Activated CD4-positive, alpha-beta memory T cell treated with anti-CD3 and anti-CD28 coated beads, Interleukin-2, amount 10 ng/mL, durations not matched to agents 7 days and 5 days (primary cell): ENCODE results near the gene S100A16. TPM values are rescaled to one million over a fixed set of nuclear protein-coding genes. Genes with fewer than 3 reads are reported as not detected.
"Not testable (repeated sequence)": the region's sequence is repeated elsewhere in the genome, so short reads cannot be mapped to it uniquely, and the experiment has no call there.

Source experiments
- CTCF ChIA-PET: fragments of 350-600 bp; sonication (Branson Sonifier 250); formaldehyde crosslinking; loops from one replicate; lab custom pipeline; 2021; ENCODE audit warnings: antibody characterized with exemption, inconsistent platforms; lab: Charles Lee
- POLR2A ChIA-PET: fragments of 350-600 bp; sonication (Branson Sonifier 250); formaldehyde crosslinking; loops from one replicate; lab custom pipeline; 2021; ENCODE audit warnings: antibody characterized with exemption; lab: Charles Lee
- DNase-seq: peaks from one replicate; pipeline ENCODE4 v3.0.0-alpha.2; 2020
- H3K27ac Mint-ChIP-seq: one replicate; pipeline ENCODE4 v1.8.0; 2021; ENCODE audit warnings: mild to moderate bottlenecking, mixed read lengths
- H3K27me3 Mint-ChIP-seq: one replicate; pipeline ENCODE4 v1.8.0; 2021; ENCODE audit warnings: mixed read lengths
- H3K36me3 Mint-ChIP-seq: one replicate; pipeline ENCODE4 v1.8.0; 2021; ENCODE audit warnings: low read depth, mixed read lengths
- H3K4me1 Mint-ChIP-seq: one replicate; pipeline ENCODE4 v1.8.0; 2021; ENCODE audit warnings: mixed read lengths
- H3K4me3 Mint-ChIP-seq: one replicate; pipeline ENCODE4 v1.8.0; 2021; ENCODE audit warnings: mild to moderate bottlenecking, mixed read lengths
- H3K9me3 Mint-ChIP-seq: one replicate; pipeline ENCODE4 v1.8.0; 2021; ENCODE audit warnings: mixed read lengths
- total RNA-seq, 2 experiments: library from RNA; stranded (reverse); gene quantifications; one replicate each; pipeline ENCODE4 v1.2.3, GENCODE V29; 2021

S100A16 gene
- total RNA-seq, 2 experiments from 2014 or later, result not detected

DNA sequence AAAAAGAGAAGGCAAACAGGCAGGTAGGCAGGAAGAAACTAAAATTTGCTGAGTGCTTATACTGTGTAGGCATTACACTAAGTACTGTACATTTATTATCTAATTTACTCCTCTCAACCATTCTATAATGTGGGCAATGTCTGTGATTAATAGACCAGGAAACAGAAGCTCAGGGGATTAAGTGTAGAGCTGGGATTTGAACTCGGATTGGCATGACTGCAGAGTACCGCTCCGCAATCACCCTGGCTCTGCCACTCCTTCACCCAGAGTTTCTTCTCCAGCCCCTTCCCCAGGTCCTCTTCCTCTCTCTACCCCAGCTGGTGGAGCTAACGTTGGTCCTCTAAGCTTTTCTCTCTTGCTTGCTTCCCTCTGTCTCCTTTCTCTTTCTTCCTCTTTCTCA, 35.8 kb downstream of the S100A16 start:
- H3K36me3 Mint-ChIP-seq, result no peaks in the 10 kb centered on the region
- H3K9me3 Mint-ChIP-seq, result no peaks in the 10 kb centered on the region
- peaks cover 28% of the 10 kb centered on the region for H3K27me3 Mint-ChIP-seq
- peaks cover 22% of the 10 kb centered on the region for H3K4me1 Mint-ChIP-seq
- no peak overlapping the region for H3K27ac Mint-ChIP-seq
- no peak overlapping the region for H3K4me3 Mint-ChIP-seq
- DNase-seq, result no peak
- CTCF ChIA-PET, result interaction anchor here (0.8 to 1.1 kb wide), 3 partner anchors 45 to 67 kb away, joined by 3 to 4 read pairs (median 4); partner anchors contain the start of gene S100A13
- POLR2A ChIA-PET, result interaction anchor here (1.1 to 2.0 kb wide), 2 partner anchors 26 to 57 kb away, joined by 3 to 8 read pairs; partner anchors contain the start of gene CHTOP

DNA sequence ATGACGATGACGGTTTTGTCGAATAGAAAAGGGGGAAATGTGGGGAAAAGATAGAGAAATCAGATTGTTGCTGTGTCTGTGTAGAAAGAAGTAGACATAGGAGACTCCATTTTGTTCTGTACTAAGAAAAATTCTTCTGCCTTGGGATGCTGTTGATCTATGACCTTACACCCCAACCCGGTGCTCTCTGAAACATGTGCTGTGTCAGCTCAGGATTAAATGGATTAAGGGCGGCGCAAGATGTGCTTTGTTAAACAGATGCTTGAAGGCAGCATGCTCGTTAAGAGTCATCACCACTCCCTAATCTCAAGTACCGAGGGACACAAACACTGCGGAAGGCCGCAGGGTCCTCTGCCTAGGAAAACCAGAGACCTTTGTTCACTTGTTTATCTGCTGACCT, 37.4 kb downstream of the S100A16 start:
- Mint-ChIP-seq H3K4me1 (peaks cover 30% of the 10 kb centered on the region), H3K27me3 (peaks cover 28% of the 10 kb centered on the region)
- DNase-seq, POLR2A ChIA-PET, H3K9me3 Mint-ChIP-seq, H3K4me3 Mint-ChIP-seq, H3K27ac Mint-ChIP-seq, H3K36me3 Mint-ChIP-seq: not testable (repeated sequence)
- CTCF ChIA-PET, result interaction anchor here (1.2 kb wide), 2 partner anchors 40 to 65 kb away, joined by 4 to 5 read pairs; partner anchors contain the start of gene S100A14

DNA sequence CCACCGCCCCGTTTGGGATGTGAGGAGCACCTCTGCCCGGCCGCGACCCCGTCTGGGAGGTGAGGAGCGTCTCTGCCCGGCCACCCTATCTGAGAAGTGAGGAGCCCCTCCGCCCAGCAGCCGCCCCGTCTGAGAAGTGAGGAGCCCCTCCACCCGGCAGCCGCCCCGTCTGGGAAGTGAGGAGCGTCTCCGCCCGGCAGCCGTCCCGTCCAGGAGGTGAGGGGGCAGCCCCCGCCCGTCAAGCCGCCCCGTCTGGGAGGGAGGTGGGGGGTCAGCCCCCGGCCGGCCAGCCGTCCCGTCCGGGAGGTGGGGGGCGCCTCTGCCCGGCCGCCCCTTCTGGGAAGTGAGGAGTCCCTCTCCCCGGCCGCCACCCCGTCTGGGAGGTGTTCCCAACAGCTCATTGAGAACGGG, 37.9 kb downstream of the S100A16 start:
- CTCF ChIA-PET, H3K27ac Mint-ChIP-seq, H3K36me3 Mint-ChIP-seq, POLR2A ChIA-PET, H3K9me3 Mint-ChIP-seq, DNase-seq, H3K4me3 Mint-ChIP-seq: not testable (repeated sequence)
- H3K4me1 Mint-ChIP-seq, result peaks cover 30% of the 10 kb centered on the region
- peaks cover 28% of the 10 kb centered on the region for H3K27me3 Mint-ChIP-seq

DNA sequence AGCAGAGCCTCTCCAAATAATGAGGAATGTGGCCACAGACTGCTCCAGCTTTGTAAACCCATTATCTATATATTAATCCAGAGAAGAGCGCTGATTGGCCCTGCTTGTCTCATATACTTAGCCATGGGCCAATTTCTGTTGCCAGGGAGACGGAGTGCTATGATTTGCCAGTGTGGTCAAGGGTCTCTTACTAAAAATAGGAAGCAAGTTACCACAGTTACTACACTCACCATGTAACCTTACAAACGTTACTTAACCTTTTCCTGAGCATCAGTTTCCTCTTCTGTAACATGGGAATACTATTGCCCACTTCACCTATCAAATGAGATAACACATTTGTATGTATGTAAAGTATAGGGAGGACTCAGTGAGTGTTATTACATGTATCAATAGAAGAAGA, 39.6 kb downstream of the S100A16 start:
- Mint-ChIP-seq H3K36me3 (no peaks in the 10 kb centered on the region), H3K27me3 (peaks cover 17% of the 10 kb centered on the region), H3K4me3 (no peak overlapping the region), H3K27ac (peak overlapping the region; percentile 54), H3K9me3 (no peaks in the 10 kb centered on the region), H3K4me1 (peaks cover 43% of the 10 kb centered on the region)
- CTCF ChIA-PET, result interaction anchor here (0.8 to 7.4 kb wide), 13 partner anchors 10 to 64 kb away, joined by 3 to 202 read pairs (median 7); partner anchors contain the start of genes CHTOP, S100A14, S100A4 and S100A5
- POLR2A ChIA-PET, result interaction anchor here (0.9 to 6.3 kb wide), 6 partner anchors 12 to 417 kb away, joined by 3 to 138 read pairs (median 3); partner anchors contain the start of genes RPS27, S100A4 and S100A6
- no peak for DNase-seq

DNA sequence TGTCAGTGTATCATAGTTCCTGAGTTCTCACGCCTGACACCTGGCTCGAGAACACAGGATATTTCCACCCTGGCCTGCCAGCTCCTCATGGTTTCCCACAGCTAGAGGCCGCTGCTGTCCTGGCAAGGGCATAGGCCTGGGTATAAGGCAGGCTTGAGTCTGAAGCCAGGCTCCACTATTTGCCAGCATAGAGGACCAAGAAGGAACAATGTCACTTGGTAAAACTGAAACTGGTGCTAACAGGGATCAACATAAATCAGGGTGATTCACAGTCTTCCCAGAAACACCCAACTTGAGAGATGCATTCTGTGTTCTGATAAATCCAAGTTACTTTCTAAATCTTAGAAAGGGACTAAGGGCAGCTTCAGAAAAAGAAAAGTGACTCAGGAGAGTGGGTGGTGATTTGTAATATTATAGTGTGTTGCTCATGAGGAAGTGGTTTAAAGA, 40.3 kb downstream of the S100A16 start:
- DNase-seq, result peak; percentile 69
- Mint-ChIP-seq H3K4me1 (peaks cover 49% of the 10 kb centered on the region), H3K4me3 (no peak overlapping the region), H3K36me3 (no peaks in the 10 kb centered on the region), H3K27me3 (peaks cover 9% of the 10 kb centered on the region), H3K9me3 (no peaks in the 10 kb centered on the region), H3K27ac (peak overlapping the region; percentile 54)
- ChIA-PET POLR2A (interaction anchor here (0.7 to 6.3 kb wide), 10 partner anchors 13 to 418 kb away, joined by 3 to 138 read pairs (median 3); partner anchors contain the start of genes CHTOP, INTS3, RPS27 and S100A4), CTCF (interaction anchor here (0.6 to 7.4 kb wide), 26 partner anchors 11 to 100 kb away, joined by 3 to 202 read pairs (median 4); partner anchors contain the start of genes CHTOP, S100A14, S100A4 and S100A5)

DNA sequence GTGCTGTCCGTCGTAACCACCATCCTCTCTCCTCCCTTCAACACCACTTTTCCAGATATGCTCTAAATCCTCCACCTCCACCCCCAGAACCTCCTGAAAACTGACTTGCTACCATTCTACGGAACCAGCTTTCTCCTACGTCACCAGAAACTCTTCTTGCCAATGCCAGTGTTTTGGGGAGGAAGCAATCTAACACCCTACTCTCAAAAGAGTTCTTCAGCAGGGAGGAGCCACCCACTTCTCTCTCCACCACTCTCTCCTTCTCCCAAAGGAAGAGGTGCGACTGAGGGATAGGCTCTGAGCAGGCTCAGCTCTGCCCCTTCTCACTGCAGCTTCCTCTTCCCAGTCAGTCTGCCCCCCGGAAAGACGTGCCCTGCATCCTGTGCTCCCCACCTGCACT, 41.2 kb downstream of the S100A16 start:
- H3K4me1 Mint-ChIP-seq, result peaks cover 50% of the 10 kb centered on the region
- H3K4me3 Mint-ChIP-seq, result no peak overlapping the region
- H3K27ac Mint-ChIP-seq, result no peak overlapping the region

DNA sequence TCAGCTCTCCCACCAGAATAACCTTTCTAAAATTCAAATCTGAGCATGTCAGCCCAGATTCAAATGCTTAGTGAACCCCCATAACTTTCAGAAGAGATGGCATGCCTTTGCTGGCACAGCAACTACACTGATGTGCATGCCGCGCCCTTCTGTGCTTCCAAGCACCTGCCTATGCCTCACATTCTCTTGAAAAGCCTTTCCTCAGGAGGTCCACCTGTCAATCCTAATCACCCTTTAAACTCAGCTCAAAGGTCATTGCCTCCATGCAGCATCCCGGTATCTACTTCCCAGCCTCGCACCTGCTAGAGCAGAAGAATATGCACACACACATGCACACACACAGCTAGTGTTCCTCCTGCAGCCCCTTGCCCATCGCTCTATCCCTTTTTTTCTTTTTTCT, 42.1 kb downstream of the S100A16 start:
- H3K27me3 Mint-ChIP-seq, result no peaks in the 10 kb centered on the region
- no peaks in the 10 kb centered on the region for H3K9me3 Mint-ChIP-seq
- no peak for DNase-seq
- CTCF ChIA-PET, result interaction anchor here (1.1 to 7.4 kb wide), 8 partner anchors 9 to 61 kb away, joined by 3 to 202 read pairs (median 16); partner anchors contain the start of gene S100A6
- H3K4me1 Mint-ChIP-seq, result peaks cover 57% of the 10 kb centered on the region
- H3K4me3 Mint-ChIP-seq, result no peak overlapping the region
- POLR2A ChIA-PET, result interaction anchor here (1.4 to 6.3 kb wide), 3 partner anchors 37 to 63 kb away, joined by 4 to 138 read pairs (median 20); partner anchors contain the start of genes CHTOP and S100A6
- H3K27ac Mint-ChIP-seq, result no peak overlapping the region
- H3K36me3 Mint-ChIP-seq, result no peaks in the 10 kb centered on the region

More for the DNA sequence above, 41.2 kb downstream of the S100A16 start:
- DNase-seq, result no peak
- POLR2A ChIA-PET, result interaction anchor here (1.2 to 6.3 kb wide), 6 partner anchors 26 to 419 kb away, joined by 3 to 138 read pairs (median 8); partner anchors contain the start of genes RPS27, S100A4 and S100A6
- CTCF ChIA-PET, result interaction anchor here (0.6 to 7.4 kb wide), 17 partner anchors 17 to 100 kb away, joined by 3 to 202 read pairs (median 6); partner anchors contain the start of genes CHTOP, S100A4, S100A5 and S100A6
- H3K27me3 Mint-ChIP-seq, result peaks cover under 1% of the 10 kb centered on the region
- H3K9me3 Mint-ChIP-seq, result no peaks in the 10 kb centered on the region
- H3K36me3 Mint-ChIP-seq, result no peaks in the 10 kb centered on the region

DNA sequence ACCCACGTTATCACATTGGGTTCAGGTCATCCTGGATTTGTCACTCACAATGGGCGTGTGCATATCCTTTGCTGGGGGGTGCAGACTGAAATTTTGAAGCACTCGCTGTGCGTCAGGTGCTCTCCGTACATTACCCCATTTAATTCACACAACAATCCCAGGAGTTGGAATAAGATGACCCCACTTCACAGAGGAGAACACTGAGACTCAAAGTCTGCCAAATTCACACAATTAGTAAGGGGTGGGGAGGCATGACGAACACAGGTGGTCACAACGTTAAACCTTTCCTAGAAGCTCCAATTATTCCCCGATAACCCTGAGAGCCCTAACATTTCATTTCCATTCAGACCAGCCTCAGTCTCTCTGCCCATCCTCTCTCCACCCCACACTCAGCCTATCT, 43.5 kb downstream of the S100A16 start:
- Mint-ChIP-seq H3K27ac (no peak overlapping the region), H3K4me1 (peaks cover 65% of the 10 kb centered on the region), H3K4me3 (no peak overlapping the region)

DNA sequence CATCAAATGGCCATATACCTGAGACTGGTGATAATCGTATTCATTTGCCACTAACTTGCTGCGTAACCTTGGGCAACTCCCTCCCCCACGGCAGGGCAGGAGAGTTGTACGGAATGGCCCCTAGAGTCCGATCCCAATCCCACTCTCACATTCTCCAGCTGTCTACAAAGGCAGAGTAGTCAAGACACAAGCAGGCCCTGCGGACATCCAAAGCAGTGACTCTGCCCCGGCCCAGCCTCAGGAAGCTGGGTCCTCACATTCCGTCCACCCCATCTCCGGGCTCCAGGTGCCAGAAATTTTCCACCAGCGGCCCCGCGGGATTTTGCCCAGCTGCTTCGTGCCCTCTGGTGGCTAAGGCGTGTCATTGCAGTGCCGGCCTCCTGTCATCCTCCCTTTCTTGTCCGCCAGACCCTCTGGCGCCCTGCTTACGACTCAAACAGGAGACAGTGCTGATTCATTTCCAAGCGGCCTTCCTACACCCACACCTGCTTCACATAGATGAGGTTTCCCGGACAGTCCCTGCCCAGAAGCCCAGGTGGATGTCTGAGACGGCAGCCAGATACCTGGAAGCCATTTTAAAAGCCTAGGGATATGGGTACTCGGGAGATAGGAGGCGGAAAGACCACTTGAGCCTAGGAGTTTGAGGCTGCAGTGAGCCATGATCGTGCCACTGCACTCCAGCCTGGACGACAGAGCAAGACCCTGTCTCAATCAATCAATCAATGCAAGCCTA, 44.4 kb downstream of the S100A16 start:
- H3K9me3 Mint-ChIP-seq, result no peaks in the 10 kb centered on the region
- H3K27me3 Mint-ChIP-seq, result no peaks in the 10 kb centered on the region
- DNase-seq, result peak; percentile 86
- no peaks in the 10 kb centered on the region for H3K36me3 Mint-ChIP-seq
- peaks cover 63% of the 10 kb centered on the region for H3K4me1 Mint-ChIP-seq
- peak overlapping the region; percentile 50 for H3K27ac Mint-ChIP-seq
- ChIA-PET POLR2A (interaction anchor here (0.6 to 6.3 kb wide), 10 partner anchors 16 to 65 kb away, joined by 3 to 138 read pairs (median 5); partner anchors contain the start of genes CHTOP, S100A4, S100A5 and S100A6), CTCF (interaction anchor here (0.6 to 7.4 kb wide), 14 partner anchors 9 to 73 kb away, joined by 3 to 202 read pairs (median 8); partner anchors contain the start of genes CHTOP, S100A4, S100A5 and S100A6)
- peak overlapping the region; percentile 60 for H3K4me3 Mint-ChIP-seq

More for the DNA sequence above, 43.5 kb downstream of the S100A16 start:
- no peaks in the 10 kb centered on the region for H3K9me3 Mint-ChIP-seq
- no peak for DNase-seq
- H3K27me3 Mint-ChIP-seq, result no peaks in the 10 kb centered on the region
- ChIA-PET CTCF (interaction anchor here (1.4 to 7.4 kb wide), 6 partner anchors 10 to 74 kb away, joined by 4 to 202 read pairs (median 14); partner anchors contain the start of gene S100A6), POLR2A (interaction anchor here (1.4 to 6.3 kb wide), 5 partner anchors 36 to 65 kb away, joined by 4 to 138 read pairs (median 15); partner anchors contain the start of genes CHTOP and S100A6)
- no peaks in the 10 kb centered on the region for H3K36me3 Mint-ChIP-seq

DNA sequence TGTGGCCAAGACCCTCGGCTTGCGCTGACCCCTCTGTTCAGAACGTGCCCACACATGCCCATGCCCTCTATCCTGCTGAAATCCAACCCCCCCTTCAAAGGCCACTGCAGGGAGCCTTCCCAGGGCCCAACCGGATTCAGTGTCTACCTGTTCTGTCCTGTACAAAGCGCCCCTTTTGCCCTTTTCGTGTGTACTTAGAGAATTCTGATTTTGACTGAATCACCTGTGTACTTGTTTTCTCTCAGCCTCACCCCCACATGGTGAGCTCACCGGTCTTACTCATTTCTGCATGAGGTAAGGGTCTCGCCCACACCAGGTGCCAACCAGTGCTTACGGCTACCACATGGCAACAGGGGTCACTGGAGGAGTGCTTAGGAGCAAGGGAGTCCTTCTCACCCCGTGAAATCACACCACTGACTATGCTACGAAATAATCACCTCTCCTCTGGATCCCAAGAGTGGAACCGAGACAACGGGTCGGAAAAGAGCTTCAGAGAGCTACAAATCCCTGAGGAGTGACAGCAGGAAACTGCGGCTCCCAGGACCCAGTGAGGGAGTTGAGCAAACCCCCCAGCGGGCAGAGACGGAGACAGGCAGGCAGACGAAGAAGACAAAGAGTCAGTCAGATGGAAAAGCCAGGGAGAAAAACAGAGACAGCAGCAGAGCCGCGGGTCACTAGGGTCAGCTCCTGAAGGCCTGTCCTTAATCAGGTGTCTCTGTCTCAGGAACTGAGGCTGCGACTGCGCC, 45.1 kb downstream of the S100A16 start:
- no peaks in the 10 kb centered on the region for H3K27me3 Mint-ChIP-seq
- peaks cover 56% of the 10 kb centered on the region for H3K4me1 Mint-ChIP-seq
- peak; percentile 24 for DNase-seq
- ChIA-PET CTCF (interaction anchor here (0.6 to 7.4 kb wide), 14 partner anchors 8 to 67 kb away, joined by 3 to 202 read pairs (median 8); partner anchors contain the start of genes CHTOP, S100A4, S100A5 and S100A6), POLR2A (interaction anchor here (0.6 to 6.3 kb wide), 9 partner anchors 22 to 66 kb away, joined by 3 to 138 read pairs (median 5); partner anchors contain the start of genes CHTOP, S100A4, S100A5 and S100A6)
- no peak overlapping the region for H3K4me3 Mint-ChIP-seq
- no peaks in the 10 kb centered on the region for H3K9me3 Mint-ChIP-seq
- no peaks in the 10 kb centered on the region for H3K36me3 Mint-ChIP-seq
- H3K27ac Mint-ChIP-seq, result peak overlapping the region; percentile 66
